ENCODE results near the gene CACNB4.
"Not testable (repeated sequence)": the region's sequence is repeated elsewhere in the genome, so short reads cannot be mapped to it uniquely, and the experiment has no call there.

The CACNB4 gene

DNA sequence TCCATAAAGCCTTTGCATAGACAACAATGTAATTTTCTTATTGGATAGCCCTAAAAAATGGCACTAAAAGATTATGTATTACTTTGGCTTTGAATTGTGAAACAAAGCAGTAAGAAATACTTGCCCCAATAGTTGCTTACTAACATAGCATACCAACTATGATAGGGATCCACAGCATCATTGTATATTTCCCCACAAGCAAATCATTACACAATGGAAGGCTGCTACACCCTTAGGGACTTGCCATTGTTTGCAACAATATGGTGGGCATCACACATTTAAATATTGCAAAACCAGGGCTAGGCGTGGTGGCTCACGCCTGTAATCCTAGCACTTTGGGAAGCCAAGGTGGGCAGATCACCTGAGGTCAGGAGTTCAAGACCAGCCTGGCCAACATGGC lies 74.4 kb downstream of the CACNB4 start:
- no peaks in the 10 kb centered on the region for H3K4me1 ChIP-seq (ENCODE audit: control insufficient read depth, insufficient read depth, low read length)
- no peaks in the 10 kb centered on the region for H3K36me3 ChIP-seq (ENCODE audit: control insufficient read depth, insufficient read depth, low read length)
- H3K9ac ChIP-seq (ENCODE audit: low read length): no peak overlapping the region
- H3K27me3 ChIP-seq (ENCODE audit: control insufficient read depth, insufficient read depth, low read length): no peaks in the 10 kb centered on the region
- H3K27ac ChIP-seq (ENCODE audit: low read depth, low read length): no peak overlapping the region
- H3K4me3 ChIP-seq (ENCODE audit: low read length): no peak overlapping the region

DNA sequence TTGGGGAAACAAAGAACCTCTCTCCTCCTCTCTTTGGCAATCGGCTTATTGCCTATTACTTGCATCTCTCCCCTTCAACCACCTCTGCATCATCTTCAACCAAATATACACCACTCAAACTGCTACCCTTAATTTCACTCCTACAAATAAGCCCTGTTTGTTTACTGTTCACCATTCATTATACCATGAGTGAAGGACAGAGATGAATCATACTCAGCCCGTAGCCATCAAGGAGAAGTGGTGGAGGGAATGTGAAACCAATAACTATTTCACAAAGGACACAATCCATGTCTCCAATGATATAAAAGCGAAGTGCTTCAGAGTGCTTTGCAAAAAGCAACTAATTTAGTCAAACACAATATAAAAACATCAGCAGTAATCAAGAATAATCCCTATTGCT lies 76.8 kb downstream of the CACNB4 start:
- Histone ChIP-seq H3K27ac (ENCODE audit: low read depth, low read length) (no peak overlapping the region), H3K4me1 (ENCODE audit: control insufficient read depth, insufficient read depth, low read length) (no peaks in the 10 kb centered on the region), H3K9ac (ENCODE audit: low read length) (no peak overlapping the region), H3K27me3 (ENCODE audit: control insufficient read depth, insufficient read depth, low read length) (no peaks in the 10 kb centered on the region), H3K36me3 (ENCODE audit: control insufficient read depth, insufficient read depth, low read length) (no peaks in the 10 kb centered on the region), H3K4me3 (ENCODE audit: low read length) (no peak overlapping the region)

DNA sequence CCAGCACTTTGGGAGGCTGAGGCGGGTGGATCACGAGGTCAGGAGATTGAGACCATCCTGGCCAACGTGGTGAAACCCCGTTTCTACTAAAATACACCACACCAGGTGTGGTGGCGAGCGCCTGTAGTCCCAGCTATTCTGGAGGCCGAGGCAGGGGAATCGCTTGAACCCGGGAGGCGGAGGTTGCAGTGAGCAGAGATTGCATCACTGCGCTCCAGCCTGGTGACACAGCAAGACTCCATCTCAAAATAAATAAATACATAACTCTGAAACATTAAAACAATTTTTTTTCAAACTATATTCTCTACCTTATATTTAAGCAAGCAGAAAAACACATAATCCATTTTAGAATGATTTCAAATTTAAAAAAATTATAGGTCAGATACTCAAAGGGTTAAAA lies 77.8 kb downstream of the CACNB4 start:
- not testable (repeated sequence) for H3K9ac ChIP-seq (ENCODE audit: low read length); H3K27ac ChIP-seq (ENCODE audit: low read depth, low read length); H3K4me3 ChIP-seq (ENCODE audit: low read length); H3K36me3 ChIP-seq (ENCODE audit: control insufficient read depth, insufficient read depth, low read length); H3K4me1 ChIP-seq (ENCODE audit: control insufficient read depth, insufficient read depth, low read length); H3K27me3 ChIP-seq (ENCODE audit: control insufficient read depth, insufficient read depth, low read length)

- Histone ChIP-seq H3K4me3 (ENCODE audit: low read length) (no peak overlapping the region), H3K36me3 (ENCODE audit: control insufficient read depth, insufficient read depth, low read length) (no peaks in the 10 kb centered on the region), H3K4me1 (ENCODE audit: control insufficient read depth, insufficient read depth, low read length) (no peaks in the 10 kb centered on the region), H3K9ac (ENCODE audit: low read length) (no peak overlapping the region), H3K27me3 (ENCODE audit: control insufficient read depth, insufficient read depth, low read length) (no peaks in the 10 kb centered on the region), H3K27ac (ENCODE audit: low read depth, low read length) (no peak overlapping the region)
Measured at GRCh38 chr2:152019732-152020131, 79.1 kb downstream of the CACNB4 start.

GRCh38 chr2:152016181-152017120 lies 82.4 kb downstream of the CACNB4 start:
- H3K4me1 ChIP-seq (ENCODE audit: control insufficient read depth, insufficient read depth, low read length): no peaks in the 10 kb centered on the region
- no peak overlapping the region for H3K4me3 ChIP-seq (ENCODE audit: low read length)
- H3K9ac ChIP-seq (ENCODE audit: low read length): no peak overlapping the region
- no peaks in the 10 kb centered on the region for H3K27me3 ChIP-seq (ENCODE audit: control insufficient read depth, insufficient read depth, low read length)
- no peaks in the 10 kb centered on the region for H3K36me3 ChIP-seq (ENCODE audit: control insufficient read depth, insufficient read depth, low read length)
- no peak overlapping the region for H3K27ac ChIP-seq (ENCODE audit: low read depth, low read length)

GRCh38 chr2:152015552-152015951 lies 83.3 kb downstream of the CACNB4 start:
- Histone ChIP-seq H3K27ac (ENCODE audit: low read depth, low read length) (no peak overlapping the region), H3K36me3 (ENCODE audit: control insufficient read depth, insufficient read depth, low read length) (no peaks in the 10 kb centered on the region), H3K4me1 (ENCODE audit: control insufficient read depth, insufficient read depth, low read length) (no peaks in the 10 kb centered on the region), H3K9ac (ENCODE audit: low read length) (no peak overlapping the region), H3K4me3 (ENCODE audit: low read length) (no peak overlapping the region), H3K27me3 (ENCODE audit: control insufficient read depth, insufficient read depth, low read length) (no peaks in the 10 kb centered on the region)

DNA sequence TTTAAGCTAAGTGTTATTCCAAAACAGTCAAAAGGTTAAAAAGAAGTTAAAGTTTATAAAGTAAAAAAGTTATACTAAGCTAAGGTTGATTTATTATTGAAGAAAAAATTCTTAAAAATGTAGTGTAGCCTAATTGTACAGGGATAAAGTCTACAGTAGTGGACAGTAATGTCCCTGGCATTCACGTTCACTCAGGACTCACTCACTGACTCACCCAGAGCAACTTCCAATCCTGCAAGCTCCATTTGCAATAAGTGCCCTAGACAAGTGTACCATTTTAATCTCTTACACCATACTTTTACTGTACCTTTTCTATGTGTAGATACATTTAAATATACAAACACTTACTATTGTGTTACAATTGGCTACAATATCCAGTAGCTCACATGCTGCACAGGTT lies 86.1 kb downstream of the CACNB4 start:
- Histone ChIP-seq H3K9ac (ENCODE audit: low read length) (no peak overlapping the region), H3K4me1 (ENCODE audit: control insufficient read depth, insufficient read depth, low read length) (no peaks in the 10 kb centered on the region), H3K4me3 (ENCODE audit: low read length) (no peak overlapping the region), H3K27ac (ENCODE audit: low read depth, low read length) (no peak overlapping the region), H3K27me3 (ENCODE audit: control insufficient read depth, insufficient read depth, low read length) (no peaks in the 10 kb centered on the region), H3K36me3 (ENCODE audit: control insufficient read depth, insufficient read depth, low read length) (no peaks in the 10 kb centered on the region)

DNA sequence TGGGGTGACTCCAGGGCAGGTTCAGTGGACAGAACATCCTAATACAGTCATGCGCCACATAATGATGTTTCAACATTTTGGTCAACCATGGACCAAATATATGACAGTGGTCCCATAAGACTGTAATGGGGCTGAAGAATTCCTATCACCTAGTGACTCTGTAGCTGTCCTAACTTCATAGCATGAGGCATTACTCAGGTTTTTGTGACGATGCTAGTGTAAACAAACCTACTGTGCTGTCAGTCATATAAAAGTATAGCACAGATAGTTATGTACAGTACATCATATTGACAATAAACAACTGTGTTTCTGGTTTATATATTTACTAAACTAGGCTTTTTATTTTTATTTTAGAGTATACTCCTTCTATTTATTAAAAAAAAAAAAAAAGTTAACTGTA lies 87.1 kb downstream of the CACNB4 start:
- no peaks in the 10 kb centered on the region for H3K27me3 ChIP-seq (ENCODE audit: control insufficient read depth, insufficient read depth, low read length)
- no peak overlapping the region for H3K9ac ChIP-seq (ENCODE audit: low read length)
- no peak overlapping the region for H3K4me3 ChIP-seq (ENCODE audit: low read length)
- H3K36me3 ChIP-seq (ENCODE audit: control insufficient read depth, insufficient read depth, low read length): no peaks in the 10 kb centered on the region
- no peak overlapping the region for H3K27ac ChIP-seq (ENCODE audit: low read depth, low read length)
- no peaks in the 10 kb centered on the region for H3K4me1 ChIP-seq (ENCODE audit: control insufficient read depth, insufficient read depth, low read length)

DNA sequence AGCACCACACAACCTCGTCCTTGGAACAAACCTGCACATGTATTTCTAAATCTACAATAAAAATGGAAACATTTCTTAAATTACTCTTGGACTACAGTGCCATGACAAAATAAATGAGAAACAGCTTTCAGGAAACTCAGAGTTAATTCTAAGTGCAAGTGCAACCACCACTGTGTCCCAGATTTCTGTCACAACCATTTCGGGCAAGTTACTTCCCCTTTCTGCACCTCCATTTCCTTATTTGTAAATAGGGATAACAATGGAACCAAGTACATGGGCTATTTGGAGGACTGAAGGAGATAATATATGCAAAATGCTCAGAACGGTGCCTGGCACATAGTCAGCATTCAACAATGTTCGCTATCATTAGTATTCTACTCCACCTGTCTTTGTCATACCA lies 93.2 kb downstream of the CACNB4 start:
- H3K9ac ChIP-seq (ENCODE audit: low read length): no peak overlapping the region
- H3K27ac ChIP-seq (ENCODE audit: low read depth, low read length): no peak overlapping the region
- no peak overlapping the region for H3K4me3 ChIP-seq (ENCODE audit: low read length)
- H3K4me1 ChIP-seq (ENCODE audit: control insufficient read depth, insufficient read depth, low read length): no peaks in the 10 kb centered on the region
- no peaks in the 10 kb centered on the region for H3K36me3 ChIP-seq (ENCODE audit: control insufficient read depth, insufficient read depth, low read length)
- H3K27me3 ChIP-seq (ENCODE audit: control insufficient read depth, insufficient read depth, low read length): no peaks in the 10 kb centered on the region

DNA sequence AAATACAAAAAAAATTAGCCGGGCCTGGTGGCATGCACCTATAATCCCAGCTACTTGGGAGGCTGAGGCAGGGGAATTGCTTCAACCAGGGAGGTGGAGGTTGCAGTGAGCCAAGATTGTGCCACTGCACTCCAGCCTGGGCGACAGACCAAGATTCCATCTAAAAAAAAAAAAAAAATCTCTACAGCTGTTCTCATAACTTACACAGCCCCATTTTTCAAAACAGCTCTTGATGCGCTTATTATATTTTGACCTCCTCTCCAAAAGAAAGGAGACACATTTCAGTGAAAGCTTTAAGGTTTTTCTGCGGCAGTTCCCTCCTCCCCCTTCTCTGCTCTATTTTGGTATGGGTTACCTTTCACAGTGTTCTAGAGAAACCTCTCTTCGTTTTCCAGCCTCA lies 95.6 kb downstream of the CACNB4 start:
- H3K27ac ChIP-seq (ENCODE audit: low read depth, low read length); H3K4me3 ChIP-seq (ENCODE audit: low read length); H3K4me1 ChIP-seq (ENCODE audit: control insufficient read depth, insufficient read depth, low read length); H3K27me3 ChIP-seq (ENCODE audit: control insufficient read depth, insufficient read depth, low read length); H3K36me3 ChIP-seq (ENCODE audit: control insufficient read depth, insufficient read depth, low read length); H3K9ac ChIP-seq (ENCODE audit: low read length): not testable (repeated sequence)

GRCh38 chr2:151999053-151999452 lies 99.8 kb downstream of the CACNB4 start:
- H3K9ac ChIP-seq (ENCODE audit: low read length): no peak overlapping the region
- H3K4me3 ChIP-seq (ENCODE audit: low read length): no peak overlapping the region
- no peaks in the 10 kb centered on the region for H3K27me3 ChIP-seq (ENCODE audit: control insufficient read depth, insufficient read depth, low read length)
- no peak overlapping the region for H3K27ac ChIP-seq (ENCODE audit: low read depth, low read length)
- no peaks in the 10 kb centered on the region for H3K36me3 ChIP-seq (ENCODE audit: control insufficient read depth, insufficient read depth, low read length)
- no peaks in the 10 kb centered on the region for H3K4me1 ChIP-seq (ENCODE audit: control insufficient read depth, insufficient read depth, low read length)

GRCh38 chr2:151996243-151997003 lies 102.4 kb downstream of the CACNB4 start:
- no peak overlapping the region for H3K27ac ChIP-seq (ENCODE audit: low read depth, low read length)
- H3K27me3 ChIP-seq (ENCODE audit: control insufficient read depth, insufficient read depth, low read length): no peaks in the 10 kb centered on the region
- H3K36me3 ChIP-seq (ENCODE audit: control insufficient read depth, insufficient read depth, low read length): no peaks in the 10 kb centered on the region
- H3K4me1 ChIP-seq (ENCODE audit: control insufficient read depth, insufficient read depth, low read length): no peaks in the 10 kb centered on the region
- H3K9ac ChIP-seq (ENCODE audit: low read length): no peak overlapping the region
- no peak overlapping the region for H3K4me3 ChIP-seq (ENCODE audit: low read length)

Data from rectal smooth muscle tissue (tissue), 1 donor.